Stimulated activated CD4-positive, alpha-beta T cell treated with anti-CD3 and anti-CD28 coated beads, Interleukin-1b, Interleukin-23, amount 100 ng/mL, for 4 hours (primary cell): Measurements from ENCODE around the gene GSDMA.

ENCODE experiments used
- DNase-seq, 2 donors: peaks; one replicate each; pipeline ENCODE4 v3.0.0-alpha.2; 2020; ENCODE audit warnings: low read depth in 2 of 2

Gene GSDMA

DNA sequence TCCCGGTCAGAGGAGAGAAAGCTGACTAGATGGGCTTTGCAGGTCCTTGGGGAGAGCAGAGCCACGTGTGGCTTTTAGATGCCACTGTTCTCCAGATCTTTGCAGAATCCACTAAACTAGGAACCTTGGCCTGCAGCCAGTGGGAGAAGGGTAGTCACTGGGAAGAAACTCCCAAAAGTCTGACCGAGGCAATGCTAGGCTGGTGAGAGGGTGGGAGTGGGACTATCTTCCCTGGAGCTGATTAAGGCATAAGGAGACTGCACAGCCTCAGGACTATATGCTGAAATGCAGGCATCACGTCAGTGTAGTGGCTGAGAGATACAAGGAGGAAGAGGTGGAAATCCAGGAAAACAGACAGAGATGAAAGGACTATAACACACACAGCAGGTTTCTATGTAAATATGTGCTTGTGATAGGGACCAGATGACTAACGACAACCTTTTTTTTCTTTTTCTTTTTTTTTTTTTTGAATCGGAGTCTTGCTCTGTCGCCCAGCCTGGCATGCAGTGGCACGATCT lies 2.2 kb upstream of the GSDMA start:
- no peak for DNase-seq

DNA sequence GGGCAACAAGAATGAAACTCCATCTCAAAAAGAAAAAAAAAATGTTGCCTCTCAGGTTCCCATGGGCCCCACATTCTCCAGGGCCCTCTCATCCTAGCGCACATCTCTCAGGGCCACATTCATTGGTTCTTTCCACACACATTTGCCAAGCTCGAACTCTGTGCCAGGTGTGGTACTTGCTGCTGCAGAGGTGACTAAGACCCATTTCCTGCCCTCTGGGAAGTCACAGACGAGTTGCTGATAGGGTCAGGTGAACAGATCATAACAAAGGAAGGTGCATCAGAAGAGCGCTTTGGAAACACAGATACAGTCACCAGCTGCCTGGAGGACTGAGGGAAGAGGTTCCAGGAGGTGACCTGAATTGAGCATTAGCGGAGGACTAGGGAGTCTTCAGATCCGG lies 1.0 kb downstream of the GSDMA start:
- peak in 1 of 2 donors; percentile 41 for DNase-seq

DNA sequence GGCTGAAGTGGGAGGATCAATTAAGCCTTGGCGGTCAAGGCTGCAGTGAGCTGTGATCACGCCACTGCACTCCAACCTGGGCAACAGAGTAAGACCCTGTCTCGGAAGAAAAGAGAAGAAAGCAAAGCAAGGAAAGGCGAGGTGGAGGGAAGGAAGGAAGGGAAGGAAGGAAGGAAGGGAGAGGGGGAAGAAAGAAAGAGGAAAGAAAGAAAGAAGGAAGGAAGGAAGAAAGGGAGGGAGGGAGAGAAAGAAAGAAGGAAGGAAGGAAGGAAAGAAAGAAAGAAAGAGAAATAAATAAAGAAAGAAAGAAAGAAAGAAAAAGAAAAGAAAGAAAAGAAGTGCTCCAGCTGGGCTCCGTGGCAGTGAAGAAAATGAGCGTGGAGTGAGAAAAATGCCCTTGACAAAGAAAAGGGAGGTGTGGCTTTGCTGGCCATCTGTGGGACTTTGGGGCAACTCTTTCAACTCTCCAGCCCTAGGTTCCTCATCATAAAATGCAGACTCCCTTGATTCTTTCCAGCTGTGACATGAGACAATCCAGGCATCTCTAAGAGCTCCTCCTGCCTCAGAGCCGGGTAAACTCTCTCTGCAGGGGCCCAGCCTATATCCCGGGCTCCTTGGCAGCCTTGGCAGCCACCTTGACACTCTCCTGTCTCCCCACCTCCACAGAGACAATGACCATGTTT lies 2.4 kb downstream of the GSDMA start:
- no peak for DNase-seq

DNA sequence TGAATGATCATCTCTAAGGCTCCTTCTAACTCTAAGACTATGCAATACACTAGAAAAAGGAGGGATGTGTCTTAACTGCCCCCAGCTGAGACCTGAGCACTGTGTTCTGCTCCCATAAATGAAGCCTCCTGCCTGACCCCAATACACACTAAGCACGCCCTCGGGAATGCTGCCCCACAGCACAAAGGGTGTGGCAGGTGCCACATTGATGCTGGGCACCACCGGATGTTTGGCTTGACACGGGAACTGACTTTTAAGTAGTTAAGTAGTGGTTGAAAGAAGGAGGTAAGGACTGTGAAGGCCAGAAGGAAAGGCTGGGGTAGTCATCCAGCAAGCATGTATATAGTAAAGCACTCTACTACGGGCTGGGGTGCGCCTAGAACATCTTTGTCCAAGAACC lies 4.0 kb downstream of the GSDMA start:
- DNase-seq: no peak

DNA sequence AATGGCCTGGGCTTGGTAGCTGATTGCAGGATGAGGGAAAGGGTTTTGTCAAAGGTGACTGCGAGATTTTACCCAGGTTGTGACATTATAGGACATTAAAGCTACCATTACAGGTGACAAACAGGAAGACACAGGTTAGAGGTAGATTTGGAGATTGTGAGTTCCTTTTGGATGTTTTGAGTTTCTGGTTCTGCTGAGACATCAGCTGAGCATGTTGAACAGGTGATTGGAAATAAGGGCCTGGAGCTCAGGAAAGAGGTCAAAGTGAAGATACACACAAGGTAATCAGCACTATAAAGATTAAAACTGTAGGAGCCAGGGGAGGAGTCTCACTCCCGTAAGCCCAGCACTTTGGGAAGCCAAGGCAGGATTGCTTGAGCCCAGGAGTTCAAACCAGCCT lies 6.0 kb downstream of the GSDMA start:
- no peak for DNase-seq

DNA sequence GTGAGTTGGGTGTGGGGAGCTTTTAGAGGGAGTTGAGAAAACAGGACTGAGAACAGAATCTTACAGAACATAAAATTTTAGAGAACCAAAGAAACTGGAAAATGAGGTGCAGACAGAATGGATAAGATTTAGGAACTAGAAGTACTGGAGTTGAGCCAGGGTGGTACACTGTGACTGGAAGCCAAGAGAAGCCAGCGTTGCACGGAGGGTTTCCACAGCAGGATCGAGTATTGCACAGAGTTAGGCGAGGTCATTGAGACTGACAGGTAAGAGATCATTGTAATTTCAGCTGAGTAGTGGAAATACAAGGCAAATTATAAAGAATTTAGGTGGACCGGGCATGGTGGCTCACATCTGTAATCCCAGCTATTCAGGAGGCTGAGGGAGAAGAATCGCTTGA lies 6.6 kb downstream of the GSDMA start:
- DNase-seq: no peak

DNA sequence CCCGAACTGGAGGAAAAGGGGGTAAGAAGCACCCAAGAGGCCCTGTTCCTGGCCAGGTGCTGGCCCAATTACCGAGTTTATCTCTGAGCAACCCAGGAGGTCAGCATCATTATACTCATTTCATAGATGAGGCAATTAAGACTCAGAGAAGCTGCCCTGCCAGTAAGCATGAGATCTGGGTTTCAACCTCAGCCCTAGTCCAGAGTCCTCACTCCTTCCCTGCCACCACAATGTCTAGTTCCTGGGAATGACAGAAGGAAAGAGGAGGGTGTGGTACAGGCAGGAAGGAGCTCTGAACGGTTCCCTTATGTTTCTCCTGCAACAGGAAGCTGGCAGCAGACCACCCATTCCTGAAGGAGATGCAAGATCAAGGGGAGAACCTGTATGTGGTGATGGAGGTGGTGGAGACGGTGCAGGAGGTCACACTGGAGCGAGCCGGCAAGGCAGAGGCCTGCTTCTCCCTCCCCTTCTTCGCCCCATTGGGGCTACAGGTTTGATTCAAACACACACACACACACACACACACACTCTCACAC lies 7.4 kb downstream of the GSDMA start:
- no peak for DNase-seq

DNA sequence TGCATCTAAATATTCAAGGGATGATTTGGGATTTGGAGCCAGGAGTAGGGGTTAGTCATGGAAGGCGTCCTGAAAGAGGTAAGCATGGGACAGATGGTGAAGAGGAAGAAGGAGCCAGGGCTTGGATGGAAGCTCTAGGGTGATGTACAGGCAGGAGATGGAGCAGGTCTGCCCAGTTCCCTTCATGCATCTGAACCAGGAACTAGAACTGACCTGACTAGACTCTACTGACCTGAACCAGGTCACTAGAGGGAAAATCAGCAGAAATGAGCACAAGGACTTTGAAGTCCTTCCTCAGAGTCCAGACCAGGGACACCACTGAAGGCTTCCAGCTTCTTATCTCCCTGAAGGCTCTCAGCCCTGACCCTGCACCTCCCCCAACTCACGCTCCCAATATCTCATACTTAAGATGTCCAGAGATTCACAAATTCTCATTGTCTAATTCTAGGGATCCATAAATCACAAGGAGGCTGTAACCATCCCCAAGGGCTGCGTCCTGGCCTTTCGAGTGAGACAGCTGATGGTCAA lies 8.3 kb downstream of the GSDMA start:
- DNase-seq: no peak

DNA sequence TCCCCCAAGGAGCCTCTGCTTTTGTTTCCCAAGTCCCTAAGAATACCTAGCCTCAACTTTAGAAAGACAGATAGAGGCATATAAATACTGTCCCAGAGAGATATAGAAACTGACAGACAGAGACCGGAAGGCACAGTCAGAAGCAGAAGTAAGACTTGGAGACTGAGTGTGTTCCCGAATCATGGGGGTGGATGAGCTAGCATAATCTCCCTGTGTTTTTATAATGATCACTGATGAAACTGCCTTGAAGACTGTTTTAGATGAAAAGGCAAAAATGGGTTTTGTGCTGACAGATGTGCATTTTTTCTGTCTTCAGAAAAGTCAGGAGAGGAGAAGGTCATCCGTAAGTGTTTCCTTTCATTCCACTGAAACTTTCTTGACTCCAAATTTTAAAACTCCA lies 9.5 kb downstream of the GSDMA start:
- no peak for DNase-seq

DNA sequence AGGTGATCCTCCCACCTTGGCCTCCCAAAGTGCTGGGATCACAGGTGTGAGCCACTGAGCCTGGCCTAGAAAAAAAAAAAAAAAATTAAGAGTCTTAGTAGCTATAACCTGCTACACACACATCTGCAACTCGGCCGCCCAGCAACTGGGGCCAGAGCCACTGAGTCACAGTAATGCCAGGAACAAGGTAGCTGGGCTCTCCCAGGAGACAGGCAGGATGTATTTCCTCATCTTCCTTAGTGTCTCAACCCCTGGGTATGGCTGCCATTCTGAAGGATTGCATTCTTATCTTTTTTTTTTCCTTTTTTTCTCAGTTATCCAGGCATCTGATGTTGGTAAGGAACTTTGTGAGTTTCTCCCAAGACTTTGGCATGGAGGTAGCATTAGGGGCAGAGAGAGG lies 10.7 kb downstream of the GSDMA start:
- DNase-seq: no peak

DNA sequence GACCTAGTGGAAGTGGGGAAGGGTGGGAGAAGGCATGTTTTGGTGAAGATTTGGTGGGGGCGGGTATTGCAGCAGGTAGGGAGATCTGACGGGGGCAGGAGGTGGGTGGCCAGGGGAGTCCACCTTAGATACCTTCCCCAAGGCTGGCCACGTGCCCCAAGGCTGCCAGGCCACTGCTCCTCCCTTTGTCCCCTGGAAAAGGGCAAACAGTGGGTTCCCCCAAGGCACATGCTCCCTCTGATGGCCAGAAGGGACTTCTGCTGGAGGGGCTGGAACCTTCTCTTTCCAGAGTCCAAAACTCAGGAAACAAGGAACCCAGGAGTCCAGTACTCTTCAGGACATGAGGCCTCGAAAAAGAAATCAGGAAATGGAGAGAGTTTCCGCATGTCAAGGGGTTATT lies 11.6 kb downstream of the GSDMA start:
- no peak for DNase-seq

DNA sequence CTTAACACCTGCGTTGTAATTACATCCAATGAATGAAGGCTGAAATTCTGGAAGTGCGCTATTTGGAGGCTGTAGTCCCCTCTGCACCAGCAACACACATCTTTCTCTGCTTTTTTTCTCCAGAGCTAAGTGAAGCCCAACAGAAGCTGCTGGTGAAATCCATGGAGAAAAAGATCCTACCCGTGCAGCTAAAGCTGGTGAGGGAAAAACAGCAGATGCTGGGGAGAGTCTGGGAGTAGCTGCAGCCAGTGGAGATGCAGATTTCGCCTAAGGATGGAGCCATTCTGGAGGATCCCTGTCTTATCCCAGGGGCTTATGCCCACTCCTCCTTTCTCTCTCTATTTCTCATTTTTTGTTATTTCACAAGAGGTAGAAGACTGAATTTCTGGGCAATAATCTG lies 13.0 kb downstream of the GSDMA start:
- DNase-seq: no peak

DNA sequence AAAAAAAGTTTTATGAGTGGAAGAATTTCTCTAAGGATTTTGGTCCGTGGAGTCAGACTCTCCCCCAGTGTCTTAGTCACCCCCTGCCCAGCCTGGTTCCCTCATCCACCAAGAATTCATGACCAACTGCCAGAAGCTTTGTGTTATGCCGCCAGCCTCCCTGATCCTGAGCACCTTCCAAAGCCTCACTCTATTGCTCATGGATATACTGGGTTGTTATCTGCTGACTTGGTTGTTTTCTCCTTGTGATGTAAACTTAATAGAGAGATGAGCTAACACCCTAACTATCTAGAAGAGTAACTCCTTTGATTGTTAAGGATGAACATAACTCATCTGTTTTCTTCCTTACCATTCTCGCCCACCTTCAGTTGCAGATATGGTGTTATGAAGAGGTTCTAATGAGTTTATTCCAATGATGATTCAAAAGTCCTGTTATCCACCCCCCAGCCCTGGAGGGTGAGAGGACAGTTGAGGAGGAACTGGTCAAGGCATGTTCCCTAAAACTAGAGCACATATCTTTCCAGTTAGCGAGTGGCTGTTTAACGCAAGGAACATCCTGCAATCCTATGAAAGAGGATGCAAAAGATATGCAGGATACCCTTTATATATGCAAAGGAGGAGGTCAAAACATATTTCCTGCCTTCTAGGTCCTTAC lies 16.3 kb downstream of the GSDMA start:
- DNase-seq: no peak

DNA sequence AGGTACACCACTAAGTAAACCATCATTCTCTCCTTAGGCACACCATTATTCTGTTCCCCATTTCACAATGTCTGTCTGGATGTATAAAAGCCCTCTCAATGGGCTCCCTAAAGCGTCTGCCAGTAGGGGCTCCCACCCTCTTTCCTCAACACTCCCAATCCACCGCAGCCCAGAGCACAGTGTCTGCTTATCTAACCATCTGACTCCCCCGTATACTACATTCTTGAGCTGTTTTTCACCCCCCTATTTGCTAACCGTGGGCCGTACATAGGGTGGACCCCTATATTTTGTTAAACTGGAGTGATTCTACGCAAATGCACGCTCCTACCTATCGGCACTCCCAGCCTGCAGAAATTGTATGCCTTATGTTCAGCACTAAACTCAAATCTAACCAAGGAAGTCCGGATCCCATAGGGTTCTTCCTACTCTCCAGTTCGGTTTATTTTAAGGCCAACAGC lies 17.1 kb downstream of the GSDMA start:
- no peak for DNase-seq

DNA sequence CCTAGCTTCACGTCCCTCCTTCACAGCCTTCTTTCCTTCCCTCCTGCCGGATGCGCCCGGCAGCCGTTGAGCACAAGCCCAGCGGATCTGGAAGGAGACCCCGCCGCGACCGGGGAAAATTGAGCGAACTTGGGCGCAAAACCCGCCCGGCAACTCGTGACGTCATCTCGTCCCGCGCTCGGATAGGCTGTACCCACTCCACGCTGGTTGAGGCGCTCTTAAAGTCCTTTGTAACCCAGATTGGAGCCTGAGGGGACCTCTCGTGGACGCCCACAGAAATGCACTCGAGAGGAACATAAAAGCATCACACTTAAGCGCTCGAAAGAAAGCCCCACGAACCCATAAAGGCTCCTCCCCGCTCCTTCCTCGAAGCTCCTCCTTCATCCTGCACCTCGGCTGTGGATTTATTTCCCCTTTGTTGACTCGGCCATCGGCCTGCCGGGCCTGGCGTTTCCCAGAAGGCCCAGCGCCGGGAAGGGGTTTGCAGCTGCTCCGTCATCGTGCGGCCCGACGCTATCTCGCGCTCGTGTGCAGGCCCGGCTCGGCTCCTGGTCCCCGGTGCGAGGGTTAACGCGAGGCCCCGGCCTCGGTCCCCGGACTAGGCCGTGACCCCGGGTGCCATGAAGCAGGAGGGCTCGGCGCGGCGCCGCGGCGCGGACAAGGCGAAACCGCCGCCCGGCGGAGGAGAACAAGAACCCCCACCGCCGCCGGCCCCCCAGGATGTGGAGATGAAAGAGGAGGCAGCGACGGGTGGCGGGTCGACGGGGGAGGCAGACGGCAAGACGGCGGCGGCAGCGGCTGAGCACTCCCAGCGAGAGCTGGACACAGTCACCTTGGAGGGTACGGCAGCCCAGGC lies 17.8 kb downstream of the GSDMA start, which contains the start of gene PSMD3:
PSMD3 (plus strand) TSS at position 457 of the 856 bp plus-strand sequence; CDS start at position 621, 164 bp downstream.
- DNase-seq: peak; percentile 95 to 97

DNA sequence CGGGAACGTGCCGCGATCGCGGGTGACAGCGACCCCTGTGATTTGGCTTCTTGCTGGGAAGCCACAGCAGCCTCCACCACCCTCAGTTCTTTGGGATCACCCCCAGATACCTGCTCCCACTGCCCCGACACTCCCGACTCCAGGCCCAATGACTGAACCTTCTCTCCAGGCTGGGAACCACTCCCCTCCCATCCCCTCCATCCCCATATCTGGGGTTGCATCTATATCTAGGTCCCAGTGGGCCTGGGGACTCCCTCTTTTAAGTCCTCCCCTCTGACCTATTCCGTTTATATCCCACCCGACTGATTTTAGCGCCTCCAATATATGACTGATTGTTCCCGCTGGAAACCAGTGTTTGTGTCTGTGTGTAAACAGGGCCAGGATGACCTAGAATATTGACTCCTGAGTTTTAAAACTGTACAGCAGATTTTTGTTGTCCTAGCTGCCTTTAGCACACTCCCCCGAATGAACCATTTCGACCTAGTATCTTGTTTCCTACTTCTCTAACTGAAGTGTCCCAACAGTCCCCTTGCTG lies 18.5 kb downstream of the GSDMA start:
- no peak for DNase-seq

DNA sequence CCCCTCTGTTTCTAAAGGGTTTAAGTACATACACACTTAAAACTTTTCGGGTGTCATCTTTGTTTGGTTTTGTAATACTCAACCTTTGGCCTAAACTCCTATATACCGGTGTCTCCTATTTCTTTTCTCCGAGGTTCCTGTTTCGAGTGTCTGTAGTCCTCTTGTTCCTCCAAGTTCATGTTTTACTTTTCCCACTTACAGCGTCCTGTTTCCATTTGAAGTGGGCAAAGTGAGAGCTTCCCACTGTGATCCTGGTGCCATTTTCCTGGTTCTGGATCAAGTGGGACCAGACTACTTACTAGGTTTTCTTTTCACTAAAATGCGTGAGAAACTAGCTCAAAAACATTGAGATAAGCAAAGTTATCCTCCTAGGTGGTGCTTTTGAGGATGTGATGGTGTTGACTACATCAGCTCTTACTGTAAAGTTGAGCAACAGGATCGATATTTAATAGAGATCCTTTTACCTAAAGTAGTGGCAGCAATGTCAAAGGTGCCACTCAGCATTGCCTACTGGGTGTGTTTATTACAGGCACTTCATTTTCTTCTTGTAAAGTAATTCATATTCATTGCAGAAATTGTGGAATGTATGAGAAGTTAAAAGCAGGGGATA lies 19.1 kb downstream of the GSDMA start:
- DNase-seq: no peak

DNA sequence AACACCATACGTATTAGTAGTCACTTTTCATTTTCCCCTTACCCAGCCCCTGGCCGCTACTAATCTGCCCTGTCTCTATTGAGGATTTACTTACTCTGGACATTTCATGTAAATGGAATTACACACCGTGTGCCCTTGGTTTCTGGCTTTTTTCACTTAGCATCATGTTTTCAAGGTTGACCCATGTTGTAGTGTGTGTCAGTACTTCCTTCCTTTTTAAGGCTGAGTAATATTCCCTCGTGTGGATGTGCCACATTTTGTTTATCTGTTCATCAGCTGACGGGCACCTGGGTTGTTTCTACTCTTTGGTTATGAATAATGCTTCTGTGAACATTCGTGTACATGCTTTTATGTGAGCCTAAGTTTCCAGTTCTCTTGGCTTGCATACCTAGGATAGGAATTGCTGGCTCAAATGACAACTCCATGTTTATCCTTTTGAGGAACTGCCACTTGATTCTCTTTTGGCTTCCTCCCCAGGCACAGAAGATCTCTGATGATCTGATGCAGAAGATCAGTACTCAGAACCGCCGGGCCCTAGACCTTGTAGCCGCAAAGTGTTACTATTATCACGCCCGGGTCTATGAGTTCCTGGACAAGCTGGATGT lies 25.5 kb downstream of the GSDMA start:
- no peak for DNase-seq

DNA sequence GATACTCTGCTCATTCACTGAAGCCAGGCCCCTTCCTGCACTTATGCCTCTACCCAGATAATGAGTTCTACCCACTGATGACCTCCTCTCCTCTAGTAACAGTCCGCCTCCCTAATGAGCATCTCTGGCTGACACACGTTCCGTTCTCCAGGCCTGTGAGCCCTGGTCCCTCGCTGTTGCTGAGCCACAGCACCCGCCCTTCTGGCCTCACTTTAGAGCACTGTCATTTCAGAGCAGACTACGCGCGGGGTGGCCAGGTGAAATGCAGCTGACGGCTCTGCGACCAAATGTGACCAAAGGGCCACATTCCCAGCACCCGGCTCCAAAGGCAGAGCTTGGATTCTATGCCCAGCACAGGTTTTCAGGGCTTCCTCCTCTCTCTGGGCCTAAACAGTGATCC lies 31.6 kb downstream of the GSDMA start:
- DNase-seq: no peak

DNA sequence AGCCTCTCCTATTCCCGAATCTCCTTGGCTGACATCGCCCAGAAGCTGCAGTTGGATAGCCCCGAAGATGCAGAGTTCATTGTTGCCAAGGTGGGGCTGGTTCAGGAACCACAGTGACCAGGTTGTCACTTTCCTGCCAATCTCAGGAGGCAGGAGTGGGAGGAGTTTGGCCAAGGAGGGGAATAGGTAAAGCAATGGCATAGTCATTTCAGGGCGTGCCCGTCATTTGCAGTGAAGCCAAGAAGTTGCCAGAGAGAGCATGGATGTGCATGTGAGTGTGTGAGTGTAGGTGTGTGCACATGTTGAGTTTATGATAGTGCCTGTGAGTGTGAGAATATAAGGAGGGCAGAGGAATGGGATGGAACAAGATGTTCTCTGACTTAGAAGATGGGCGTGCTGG lies 32.6 kb downstream of the GSDMA start:
- no peak for DNase-seq

DNA sequence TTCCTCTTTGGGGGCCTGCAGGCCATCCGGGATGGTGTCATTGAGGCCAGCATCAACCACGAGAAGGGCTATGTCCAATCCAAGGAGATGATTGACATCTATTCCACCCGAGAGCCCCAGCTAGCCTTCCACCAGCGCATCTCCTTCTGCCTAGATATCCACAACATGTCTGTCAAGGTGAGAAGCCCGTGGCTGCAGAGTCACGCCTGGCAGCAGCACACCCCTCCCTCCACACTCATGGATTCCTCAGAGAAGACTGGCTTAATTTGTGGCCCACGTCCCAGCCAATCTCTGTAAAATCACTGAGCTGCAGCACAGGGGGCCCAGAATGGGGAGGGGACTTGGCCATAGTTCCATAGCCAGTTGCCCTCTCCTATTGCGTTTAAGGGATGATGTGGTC lies 33.4 kb downstream of the GSDMA start:
- DNase-seq: no peak
